Parathyroid adenoma (tissue), 2 donors: ENCODE measurements around the gene PPRC1.

Experiments used
- H2AFZ ChIP-seq: fragments of 300-600 bp; sonication (generic); one replicate; pipeline ENCODE4 v1.7.0; 2017; ENCODE audit warnings: antibody characterized with exemption, mild to moderate bottlenecking
- H3K27ac ChIP-seq: fragments of 300-600 bp; sonication (generic); one replicate; pipeline ENCODE4 v1.7.0; 2017
- H3K27me3 ChIP-seq: fragments of 300-600 bp; sonication (generic); one replicate; pipeline ENCODE4 v1.7.0; 2017; ENCODE audit warnings: low read length; ENCODE audit not compliant: control insufficient read depth, insufficient read depth
- H3K36me3 ChIP-seq: fragments of 300-600 bp; sonication (generic); one replicate; pipeline ENCODE4 v1.7.0; 2017; ENCODE audit warnings: low read length; ENCODE audit not compliant: control insufficient read depth, insufficient read depth
- H3K4me1 ChIP-seq: fragments of 300-600 bp; sonication (generic); one replicate; pipeline ENCODE4 v1.7.0; 2017; ENCODE audit warnings: control low read depth
- H3K4me2 ChIP-seq: fragments of 300-600 bp; sonication (generic); one replicate; pipeline ENCODE4 v1.7.0; 2017; ENCODE audit warnings: low read length
- H3K4me3 ChIP-seq: fragments of 300-600 bp; sonication (generic); one replicate; pipeline ENCODE4 v1.7.0; 2017; ENCODE audit warnings: low read depth, low read length
- H3K79me2 ChIP-seq: fragments of 300-600 bp; sonication (generic); one replicate; pipeline ENCODE4 v1.7.0; 2017; ENCODE audit warnings: control low read depth
- H3K9ac ChIP-seq: fragments of 300-600 bp; sonication (generic); one replicate; pipeline ENCODE4 v1.7.0; 2017; ENCODE audit warnings: mild to moderate bottlenecking
- H3K9me3 ChIP-seq: fragments of 300-600 bp; sonication (generic); one replicate; pipeline ENCODE4 v1.7.0; 2017; ENCODE audit warnings: low read length; ENCODE audit not compliant: control insufficient read depth
- CTCF ChIP-seq: fragments of 300-600 bp; sonication (generic); IDR thresholded peaks from one replicate; pipeline ENCODE4 v1.7.0; 2017; ENCODE audit warnings: antibody characterized with exemption, mild to moderate bottlenecking
- donor health status: primary hyperparathyroidism.

PPRC1 gene

DNA sequence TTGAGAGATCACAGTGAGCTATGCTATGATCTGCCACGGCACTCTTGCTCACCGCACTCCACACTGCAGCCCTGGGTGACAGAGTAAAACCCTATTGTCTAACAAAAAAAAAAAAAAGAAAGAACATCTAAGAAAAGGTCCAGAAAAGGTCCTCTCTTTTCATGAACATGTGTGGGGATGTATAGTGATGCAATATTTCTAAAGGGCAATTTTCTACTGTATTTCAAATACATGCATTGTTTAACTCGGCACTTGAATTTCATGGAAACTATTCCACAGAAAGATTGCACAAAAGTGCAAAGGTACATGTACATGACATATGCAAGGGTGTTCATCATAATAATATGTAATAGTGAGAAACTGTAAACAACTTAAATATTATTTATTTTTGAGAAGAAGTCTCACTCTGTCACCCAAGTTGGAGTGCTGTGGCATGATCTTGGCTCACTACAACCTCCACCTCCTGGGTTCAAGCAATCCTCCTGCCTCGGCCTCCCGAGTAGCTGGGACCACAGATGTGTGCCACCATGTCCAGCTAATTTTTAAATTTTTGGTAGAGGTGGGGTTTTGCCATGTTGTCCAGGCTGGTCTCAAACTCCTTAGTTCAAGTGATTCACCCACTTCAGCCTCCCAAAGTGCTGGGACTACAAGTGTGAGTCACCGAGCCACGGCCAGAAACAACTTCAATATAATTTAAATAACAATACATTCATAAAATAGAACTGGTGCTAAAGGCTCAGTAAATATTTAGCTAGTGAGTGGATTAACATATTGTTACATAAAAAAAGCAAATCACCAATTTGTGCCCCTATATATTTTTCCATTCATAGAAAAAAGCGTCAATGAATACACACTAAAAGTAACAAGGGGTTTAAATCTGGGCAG lies 1.3 kb upstream of the PPRC1 start:
- peaks cover 4% of the 10 kb centered on the region for H3K4me1 ChIP-seq
- TF ChIP-seq CTCF: no peak
- peak overlapping the region; percentile 96 for H2AFZ ChIP-seq
- no peaks in the 10 kb centered on the region for H3K36me3 ChIP-seq
- no peak overlapping the region for H3K27ac ChIP-seq
- no peaks in the 10 kb centered on the region for H3K9me3 ChIP-seq
- H3K4me2 ChIP-seq: no peak overlapping the region
- H3K79me2 ChIP-seq: peaks cover 29% of the 10 kb centered on the region
- no peak overlapping the region for H3K9ac ChIP-seq
- no peak overlapping the region for H3K4me3 ChIP-seq
- H3K27me3 ChIP-seq: no peaks in the 10 kb centered on the region

- H3K27ac ChIP-seq: peak overlapping the region; percentile 87
- H2AFZ ChIP-seq: peak overlapping the region; percentile 96
- peaks cover 4% of the 10 kb centered on the region for H3K4me1 ChIP-seq
- H3K36me3 ChIP-seq: no peaks in the 10 kb centered on the region
- peak overlapping the region; percentile 91 for H3K4me2 ChIP-seq
- H3K4me3 ChIP-seq: peak overlapping the region; percentile 59
- peaks cover 32% of the 10 kb centered on the region for H3K79me2 ChIP-seq
- TF ChIP-seq CTCF: no peak
- H3K9me3 ChIP-seq: no peaks in the 10 kb centered on the region
- H3K9ac ChIP-seq: no peak overlapping the region
- H3K27me3 ChIP-seq: no peaks in the 10 kb centered on the region
Measured at GRCh38 chr10:102132193-102132562, 662 bp upstream of the PPRC1 start.

- peak overlapping the region; percentile 89 for H3K4me3 ChIP-seq
- H3K4me1 ChIP-seq: peaks cover 4% of the 10 kb centered on the region
- H3K9ac ChIP-seq: peak overlapping the region; percentile 38
- TF ChIP-seq CTCF: no peak
- H3K27me3 ChIP-seq: no peaks in the 10 kb centered on the region
- H3K9me3 ChIP-seq: no peaks in the 10 kb centered on the region
- H3K27ac ChIP-seq: peak overlapping the region; percentile 87
- peak overlapping the region; percentile 91 for H3K4me2 ChIP-seq
- H3K79me2 ChIP-seq: peaks cover 32% of the 10 kb centered on the region
- no peaks in the 10 kb centered on the region for H3K36me3 ChIP-seq
- H2AFZ ChIP-seq: peak overlapping the region; percentile 96
Measured at GRCh38 chr10:102133373-102134195, 744 bp downstream of the PPRC1 start.

DNA sequence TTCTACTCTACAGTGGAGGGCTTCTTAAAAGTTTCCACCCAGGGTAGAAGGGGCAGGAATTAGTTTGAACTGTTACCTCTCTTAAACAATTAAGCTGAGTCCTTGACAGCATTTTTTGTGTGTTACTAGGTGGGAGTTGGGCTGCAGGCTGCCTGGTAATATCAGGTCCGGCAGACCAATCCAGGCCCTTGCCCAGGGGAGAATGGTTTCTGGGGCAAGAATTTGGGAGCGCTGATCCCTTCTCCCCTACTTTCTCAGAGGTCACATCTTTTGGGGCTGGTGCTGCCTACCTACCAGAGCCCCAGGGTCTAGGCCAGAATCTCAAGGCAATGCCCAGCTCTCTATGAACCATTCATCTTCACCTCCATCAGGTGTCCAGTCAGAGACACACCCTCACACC lies 1.6 kb downstream of the PPRC1 start:
- Histone ChIP-seq H3K4me1 (peaks cover 4% of the 10 kb centered on the region), H3K4me2 (peak overlapping the region; percentile 91), H2AFZ (no peak overlapping the region), H3K9me3 (no peaks in the 10 kb centered on the region), H3K27ac (no peak overlapping the region), H3K36me3 (no peaks in the 10 kb centered on the region), H3K79me2 (peaks cover 32% of the 10 kb centered on the region), H3K27me3 (no peaks in the 10 kb centered on the region), H3K4me3 (no peak overlapping the region), H3K9ac (no peak overlapping the region)
- no peak for TF ChIP-seq CTCF
